GM19452 (cell line): ENCODE data around the gene PMEPA1.

ENCODE experiments used
- ATAC-seq: cut with Tn5 transposase; IDR thresholded peaks from one replicate; pipeline ENCODE4 v1.9.1; 2021; ENCODE audit not compliant: unreplicated experiment

Gene PMEPA1

GRCh38 chr20:57663681-57664451, 45.9 kb downstream of the PMEPA1 start:
- no peak for ATAC-seq

- no peak for ATAC-seq
Measured at GRCh38 chr20:57663241-57663640, 46.6 kb downstream of the PMEPA1 start.

DNA sequence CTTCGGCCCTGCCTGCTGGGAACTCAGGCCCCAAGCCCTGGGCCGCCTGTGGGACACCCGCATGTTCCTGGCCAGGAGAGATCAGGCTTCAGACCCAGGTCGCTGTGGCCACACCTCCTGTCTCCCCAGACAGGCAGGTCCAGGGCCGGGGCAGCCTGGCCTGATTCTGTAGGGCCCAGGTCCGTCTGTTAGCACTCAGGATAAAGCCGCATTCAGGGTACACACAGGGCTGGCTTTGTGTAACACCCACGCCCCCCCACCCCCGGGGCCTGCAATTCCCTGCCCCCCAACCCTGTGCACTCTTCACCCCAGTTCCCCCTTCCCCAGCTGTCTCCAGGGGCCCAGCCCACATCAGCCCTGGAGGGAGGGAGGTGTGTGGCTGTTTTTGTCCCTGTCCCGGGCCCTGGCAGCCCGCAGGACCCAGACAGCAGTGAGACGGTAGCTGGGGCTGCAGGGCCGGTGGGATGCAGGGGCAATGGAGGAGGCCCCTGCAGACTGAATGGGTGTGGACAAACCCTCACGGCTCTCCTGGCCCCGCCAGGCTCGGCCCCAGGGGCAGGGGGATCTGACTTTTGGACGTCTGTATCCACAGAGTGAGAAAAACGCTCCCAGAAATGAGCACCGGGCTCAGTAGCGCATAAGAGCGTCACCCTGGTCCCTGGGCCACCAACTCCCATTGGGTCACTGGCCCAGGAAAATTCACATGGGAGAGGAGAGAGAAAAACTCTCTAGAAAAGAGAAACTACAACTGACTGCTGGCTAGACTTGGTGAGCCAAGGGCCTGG, 47.2 kb downstream of the PMEPA1 start:
- no peak for ATAC-seq

DNA sequence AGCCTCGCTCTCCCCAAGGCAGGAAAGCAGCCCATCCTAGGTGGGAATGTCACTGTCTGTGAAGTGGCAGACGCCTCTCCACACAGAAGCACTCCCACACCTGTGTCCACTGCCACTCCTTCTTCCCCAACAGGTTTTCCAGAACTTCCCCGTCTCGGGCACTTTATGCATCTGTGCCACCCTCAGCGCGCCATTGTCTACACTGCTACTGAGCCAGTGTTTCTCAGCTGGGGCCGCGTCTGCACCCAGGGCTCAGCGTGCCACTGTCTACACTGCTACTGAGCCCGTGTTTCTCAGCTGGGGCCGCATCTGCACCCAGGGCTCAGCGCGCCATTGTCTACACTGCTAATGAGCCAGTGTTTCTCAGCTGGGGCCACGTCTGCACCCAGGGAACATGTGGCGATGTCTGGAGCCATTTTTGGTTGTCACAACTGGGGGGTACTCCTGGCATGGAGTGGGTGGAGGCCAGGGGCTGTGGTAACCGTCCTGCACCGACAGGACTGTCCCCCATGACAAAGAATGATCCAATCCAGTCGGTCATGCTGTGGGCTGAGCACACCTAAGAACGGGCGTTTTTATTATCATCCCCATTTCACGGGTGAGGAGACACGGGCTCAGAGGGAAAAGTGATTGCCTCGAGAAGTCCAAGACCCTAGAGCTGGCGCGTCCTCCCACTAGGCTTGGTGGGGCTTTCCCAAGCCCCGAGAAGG, 47.9 kb downstream of the PMEPA1 start:
- no peak for ATAC-seq

- ATAC-seq, result no peak
Measured at GRCh38 chr20:57660922-57661745, 48.7 kb downstream of the PMEPA1 start.

DNA sequence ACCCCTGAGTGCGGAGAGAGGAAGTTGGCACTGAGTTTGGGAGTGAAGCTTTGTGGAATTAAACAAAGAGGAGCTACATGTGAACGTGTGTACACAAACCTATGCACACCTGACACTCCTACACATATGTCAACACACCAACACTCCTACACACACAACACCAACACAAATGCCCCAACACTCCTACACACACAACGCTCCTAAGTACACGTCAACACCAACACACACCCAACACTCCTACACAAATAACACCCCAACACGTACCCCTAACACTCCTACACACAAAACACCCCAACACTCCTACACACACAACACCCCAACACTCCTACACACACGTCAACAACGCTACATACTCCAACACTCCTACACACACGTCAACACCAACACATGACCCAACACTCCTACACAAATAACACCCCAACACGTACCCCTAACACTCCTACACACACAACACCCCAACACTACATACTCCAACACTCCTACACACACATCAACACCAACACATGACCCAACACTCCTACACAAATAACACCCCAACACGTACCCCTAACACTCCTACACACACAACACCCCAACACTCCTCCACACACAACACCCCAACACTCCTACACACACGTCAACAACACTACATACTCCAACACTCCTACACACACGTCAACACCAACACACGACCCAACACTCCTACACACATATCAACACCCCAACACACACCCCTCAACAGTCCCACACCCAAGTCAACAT, 49.5 kb downstream of the PMEPA1 start:
- ATAC-seq, result no peak

- ATAC-seq, result no peak
Measured at GRCh38 chr20:57659517-57660180, 50.2 kb downstream of the PMEPA1 start.

DNA sequence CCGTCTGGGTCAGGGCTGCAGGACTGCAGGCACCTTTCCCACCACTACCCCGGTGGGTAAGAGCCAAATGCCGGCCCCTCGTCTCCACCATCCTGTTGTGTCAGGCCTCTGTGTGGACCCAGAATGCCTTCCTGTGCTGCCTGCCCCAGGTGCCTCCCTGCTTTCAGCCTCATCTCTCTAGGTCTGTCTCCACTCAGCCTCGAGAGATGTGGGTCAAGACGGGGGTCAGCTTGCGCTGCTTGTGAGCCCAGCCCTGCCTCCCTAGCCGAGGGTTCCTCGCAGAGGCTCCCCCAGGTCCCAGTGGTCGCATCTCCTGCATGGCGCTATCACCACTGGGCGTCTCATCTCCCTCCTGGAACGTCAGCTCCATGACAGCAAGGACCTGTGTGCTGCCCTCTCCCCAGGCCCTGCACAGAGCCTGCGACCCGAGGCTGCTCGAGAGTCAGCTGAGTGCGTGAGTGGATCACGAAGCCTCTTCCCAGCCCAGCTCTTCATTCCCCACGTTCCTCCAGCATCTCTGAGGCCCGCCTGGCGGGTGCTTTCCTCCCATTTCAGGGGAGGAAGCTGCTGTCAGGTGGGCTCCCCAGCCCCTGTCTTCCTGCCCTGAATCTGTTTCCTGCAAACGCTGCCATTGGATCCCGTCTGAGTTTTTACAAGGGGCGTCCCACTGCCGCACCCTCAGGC, 50.8 kb downstream of the PMEPA1 start:
- ATAC-seq, result no peak

GRCh38 chr20:57658447-57658832, 51.4 kb downstream of the PMEPA1 start:
- ATAC-seq, result no peak

DNA sequence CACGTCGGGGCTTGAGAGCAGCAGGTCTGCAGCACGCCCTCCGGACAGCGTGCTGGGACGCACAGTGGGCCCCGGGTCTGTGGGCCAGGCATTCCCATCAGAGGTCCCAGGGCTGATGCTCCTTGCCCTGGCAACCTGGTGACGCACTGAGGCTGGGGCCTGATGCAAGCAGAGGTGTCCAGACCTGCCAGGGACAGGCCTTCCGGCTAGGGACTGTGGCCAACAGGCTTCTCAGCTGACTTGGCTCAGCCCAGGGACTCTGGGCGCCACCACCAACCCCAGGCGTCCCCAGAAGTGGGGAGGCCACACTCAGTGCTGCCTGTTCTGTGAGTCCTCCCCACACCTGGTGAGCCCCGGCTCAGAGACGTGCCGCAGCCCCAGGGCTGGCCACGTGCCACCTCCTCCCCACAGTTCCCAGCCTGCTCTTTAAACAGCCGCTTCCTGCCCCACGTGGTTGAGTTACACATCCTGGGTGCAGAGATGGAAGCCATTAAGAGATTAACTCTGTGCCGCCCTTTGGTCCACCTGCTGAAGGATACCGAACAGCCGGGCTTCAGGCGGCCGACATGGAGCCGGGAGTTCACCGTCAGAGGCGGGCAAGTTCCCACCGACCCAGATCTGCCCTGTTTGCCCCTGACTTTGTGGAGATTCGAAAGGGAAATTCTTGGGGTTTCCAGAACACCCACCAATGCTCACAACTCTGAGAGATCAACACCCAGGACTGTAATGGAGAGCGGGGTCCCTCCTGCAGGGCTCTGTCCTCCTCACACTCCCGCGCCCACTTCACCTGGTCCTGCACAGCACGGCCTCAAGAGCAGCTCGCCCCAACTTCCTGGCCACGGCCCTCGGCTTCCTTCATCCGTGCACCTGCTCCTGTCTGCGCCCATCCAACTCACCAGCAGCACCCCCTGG, 52.0 kb downstream of the PMEPA1 start:
- no peak for ATAC-seq

GRCh38 chr20:57656821-57657534, 52.8 kb downstream of the PMEPA1 start:
- ATAC-seq, result no peak

DNA sequence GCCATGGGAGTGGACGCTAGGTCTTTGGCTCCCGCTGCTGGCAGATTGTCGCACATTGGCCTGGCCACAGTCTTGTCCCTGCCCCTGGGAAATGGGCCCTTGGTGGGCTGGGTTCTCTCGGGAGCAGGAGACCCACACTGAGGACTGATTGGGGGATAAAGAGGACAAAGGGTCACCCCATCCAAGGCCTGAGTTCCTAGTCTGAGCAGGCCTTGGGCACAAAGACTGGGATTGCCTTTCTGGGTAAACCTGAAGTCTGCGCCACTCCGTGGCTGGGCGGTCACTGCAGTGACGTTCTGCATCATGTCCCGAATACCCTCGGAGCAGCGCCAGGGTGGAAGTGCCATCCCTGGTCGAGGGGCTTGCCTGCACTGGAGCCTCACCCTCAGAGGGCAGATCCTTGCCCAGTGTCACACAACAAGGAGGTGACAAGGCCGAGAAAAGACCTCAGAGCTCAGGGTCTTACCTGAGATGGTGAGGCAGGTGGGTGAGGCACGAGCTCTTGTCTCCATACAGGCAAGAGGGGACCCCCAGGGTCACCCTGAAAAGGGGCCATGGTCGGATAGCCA, 53.5 kb downstream of the PMEPA1 start:
- ATAC-seq, result no peak

DNA sequence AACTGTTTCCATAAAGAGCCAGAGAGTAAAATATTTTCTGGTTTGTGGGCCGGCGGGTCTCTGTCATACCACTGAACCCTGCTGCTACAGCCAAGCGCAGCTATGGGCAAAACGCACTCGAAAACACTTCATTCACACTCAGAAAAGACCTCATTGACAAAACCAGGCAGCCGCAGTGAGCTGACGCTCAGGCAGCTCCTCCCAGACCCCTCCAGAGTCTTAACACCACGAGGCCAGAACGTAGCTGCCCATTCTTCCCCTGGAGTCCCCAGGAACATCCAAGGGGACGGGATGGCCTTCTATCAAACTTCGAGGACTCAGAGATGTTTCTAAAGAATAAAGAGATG, 54.0 kb downstream of the PMEPA1 start:
- no peak for ATAC-seq

DNA sequence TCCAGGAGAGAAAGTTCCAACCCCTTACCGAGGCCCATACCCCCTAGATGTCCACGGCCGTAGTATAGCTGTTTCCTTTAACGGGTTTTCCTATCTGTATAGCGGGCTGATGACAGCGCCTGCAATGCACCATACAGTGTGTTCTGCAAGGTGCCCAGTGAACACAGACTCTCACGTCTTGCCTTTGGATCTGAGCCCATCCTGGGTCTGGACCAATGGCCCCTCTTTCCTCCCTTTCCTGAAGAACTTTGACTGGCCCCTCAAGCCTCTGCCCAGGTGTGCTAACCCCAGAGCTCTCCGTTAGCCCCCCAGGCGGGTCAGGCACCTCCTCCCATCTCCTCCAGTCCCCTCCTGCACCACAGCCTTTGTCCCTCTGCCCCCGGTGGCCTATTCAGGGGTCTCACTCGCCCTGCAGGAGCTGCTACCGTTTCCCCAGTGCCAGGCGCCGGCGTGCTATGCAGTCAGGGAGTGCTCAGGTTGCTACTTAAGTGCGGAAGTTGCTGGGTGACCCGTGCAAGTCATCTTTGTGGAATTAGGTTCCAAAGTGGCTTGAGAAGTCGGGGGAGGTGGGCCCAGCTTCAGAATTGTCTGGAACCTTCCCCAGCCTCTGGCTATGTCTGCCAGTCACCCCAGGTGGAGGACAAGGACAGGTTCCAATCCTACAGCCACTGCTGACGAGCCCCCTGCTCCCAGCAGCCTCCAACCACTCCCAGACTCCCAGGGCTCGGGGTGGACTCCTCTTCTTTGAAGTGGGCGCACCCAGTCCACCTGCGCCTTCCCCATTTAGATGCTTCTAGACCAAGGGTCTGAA, 54.6 kb downstream of the PMEPA1 start:
- no peak for ATAC-seq

DNA sequence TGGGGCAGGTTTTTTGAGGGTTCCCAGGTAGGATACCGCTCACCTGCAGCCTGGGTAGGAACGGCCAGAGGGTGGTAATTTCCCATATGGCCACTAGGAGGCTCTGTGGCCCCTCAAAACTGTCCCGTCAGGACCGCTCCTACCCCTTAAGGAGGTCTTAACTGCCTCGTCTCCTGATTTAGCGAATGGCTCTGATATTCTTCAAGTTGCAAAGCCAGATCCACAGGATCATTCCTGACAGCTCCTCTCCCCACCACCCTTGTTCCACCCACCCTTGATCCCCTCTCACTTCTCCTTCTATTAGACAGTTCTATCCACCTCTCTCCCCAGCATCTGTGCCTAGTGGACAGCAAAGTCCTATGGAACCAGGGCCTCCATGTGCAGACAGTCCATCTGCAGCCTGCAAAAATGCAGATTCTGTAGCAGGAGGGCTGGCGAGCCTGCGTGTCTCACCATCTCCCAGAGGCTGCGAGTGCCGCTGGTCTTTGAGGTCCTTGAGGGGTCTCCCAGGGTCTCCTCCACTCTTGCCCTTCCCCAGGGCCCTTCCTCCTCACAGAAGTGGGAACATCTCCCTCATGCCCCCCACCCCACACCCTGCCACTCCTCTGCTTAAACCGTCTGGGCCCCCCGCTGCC, 55.3 kb downstream of the PMEPA1 start:
- no peak for ATAC-seq

DNA sequence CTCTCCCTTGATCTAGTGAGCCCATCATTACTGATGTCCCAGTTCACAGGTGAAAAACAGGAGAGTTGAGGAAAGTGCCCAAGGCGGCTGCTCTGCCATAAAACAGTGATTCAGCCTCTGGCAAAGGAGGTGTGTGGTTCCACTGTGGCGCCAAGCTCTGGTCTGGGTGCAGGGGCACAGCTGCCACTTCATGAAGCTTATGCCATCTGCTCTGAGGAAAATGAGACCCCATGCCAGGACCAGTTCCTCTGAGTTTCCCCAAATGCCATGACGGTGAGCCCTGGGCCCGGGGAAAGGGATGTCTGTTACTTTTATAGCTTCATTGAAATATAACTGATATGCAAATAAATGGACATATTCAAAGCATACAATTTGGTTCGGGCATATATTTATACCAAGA, 55.9 kb downstream of the PMEPA1 start:
- no peak for ATAC-seq
